Spinal cord (tissue), 10 donors: Measurements from ENCODE around the gene TMEFF2. TPM values are rescaled to one million over a fixed set of nuclear protein-coding genes. Genes with fewer than 3 reads are reported as not detected.
"Not testable (repeated sequence)": the region's sequence is repeated elsewhere in the genome, so short reads cannot be mapped to it uniquely, and the experiment has no call there.

ENCODE experiments used
- DNase-seq, 6 donors: peaks; one replicate each; pipeline versions ENCODE4 v3.0.0 to v3.0.0-alpha.2; 2013 to 2015; ENCODE audit warnings: low spot score in 6 of 6, low read depth in 4 of 6
- H3K27ac ChIP-seq: one replicate; pipeline ENCODE4 v1.5.1; 2013; ENCODE audit warnings: low read depth, low read length, control low read depth
- H3K27me3 ChIP-seq: one replicate; pipeline ENCODE4 v1.6.1; 2013; ENCODE audit warnings: low read length; ENCODE audit not compliant: control insufficient read depth, insufficient read depth
- H3K36me3 ChIP-seq: one replicate; pipeline ENCODE4 v1.6.1; 2013; ENCODE audit warnings: low read length; ENCODE audit not compliant: control insufficient read depth, insufficient read depth
- H3K4me1 ChIP-seq: one replicate; pipeline ENCODE4 v1.6.1; 2013; ENCODE audit warnings: low read length; ENCODE audit not compliant: control insufficient read depth, insufficient read depth
- H3K4me3 ChIP-seq: one replicate; pipeline ENCODE4 v1.5.1; 2013; ENCODE audit warnings: low read depth, low read length, control low read depth
- H3K9me3 ChIP-seq: one replicate; pipeline ENCODE4 v1.6.1; 2013; ENCODE audit warnings: low read length; ENCODE audit not compliant: control insufficient read depth, insufficient read depth
- WGBS: methylation state at CpG from one replicate; pipeline ENCODE4 v1.1.5; 2013; ENCODE audit warnings: missing lambda C conversion rate; ENCODE audit not compliant: insufficient coverage; 5-methylcytosine and 5-hydroxymethylcytosine counted together
- polyA plus RNA-seq, 2 donors: library from polyadenylated mRNA; unstranded; fragments of 120-200 nt; gene quantifications; one replicate each; pipeline ENCODE4 v1.2.1, GENCODE V29; 2013; ENCODE audit not compliant: insufficient read length in 2 of 2
- total RNA-seq, 2 donors: library from RNA; depleted of rRNA in 1 of 2; stranded (reverse); fragments of 120-200 nt in 1 of 2; fragments of >200 nt in 1 of 2; gene quantifications; one replicate each; pipeline versions ENCODE4 v1.2.3 to v1.2.4, GENCODE V29; 2013 to 2014
- donor health status: healthy.

TMEFF2 gene
- total and polyA plus RNA-seq, 4 donors = 14.0 to 85.6 (median 61.1) TPM

- no peaks in the 10 kb centered on the region for H3K4me1 ChIP-seq
- WGBS = no CpG with 5 or more reads among the region's 3 CpGs
- H3K27me3 ChIP-seq = no peaks in the 10 kb centered on the region
- H3K4me3 ChIP-seq = no peak overlapping the region
- no peak overlapping the region for H3K27ac ChIP-seq
- H3K36me3 ChIP-seq = no peaks in the 10 kb centered on the region
- DNase-seq = no peak
- H3K9me3 ChIP-seq = no peaks in the 10 kb centered on the region
Observed at GRCh38 chr2:192145496-192145895, 49.2 kb downstream of the TMEFF2 start.

GRCh38 chr2:192140236-192140839 is 54.4 kb downstream of the TMEFF2 start:
- Histone ChIP-seq H3K27ac (no peak overlapping the region), H3K9me3 (no peaks in the 10 kb centered on the region), H3K27me3 (no peaks in the 10 kb centered on the region), H3K36me3 (no peaks in the 10 kb centered on the region), H3K4me3 (no peak overlapping the region), H3K4me1 (no peaks in the 10 kb centered on the region)
- no peak for DNase-seq
- no CpG with 5 or more reads among the region's 7 CpGs for WGBS

GRCh38 chr2:192139813-192140212 is 54.9 kb downstream of the TMEFF2 start:
- Histone ChIP-seq H3K4me3 (no peak overlapping the region), H3K4me1 (no peaks in the 10 kb centered on the region), H3K9me3 (no peaks in the 10 kb centered on the region), H3K36me3 (no peaks in the 10 kb centered on the region), H3K27ac (no peak overlapping the region), H3K27me3 (no peaks in the 10 kb centered on the region)
- no peak for DNase-seq
- no CpG with 5 or more reads among the region's 1 CpG for WGBS

GRCh38 chr2:192137451-192137850 is 57.3 kb downstream of the TMEFF2 start:
- Histone ChIP-seq H3K27ac (no peak overlapping the region), H3K4me3 (no peak overlapping the region), H3K36me3 (no peaks in the 10 kb centered on the region), H3K27me3 (no peaks in the 10 kb centered on the region), H3K9me3 (no peaks in the 10 kb centered on the region), H3K4me1 (no peaks in the 10 kb centered on the region)
- DNase-seq = no peak
- 70% methylated on average over 1 of the region's 1 CpG for WGBS

- H3K27ac ChIP-seq, H3K4me1 ChIP-seq: not testable (repeated sequence)
- WGBS = 94% methylated on average over 6 of the region's 15 CpGs
Observed at GRCh38 chr2:192132604-192133003, 62.1 kb downstream of the TMEFF2 start.

GRCh38 chr2:192130312-192130711 is 64.4 kb downstream of the TMEFF2 start:
- 67% methylated on average over 1 of the region's 5 CpGs for WGBS
- not testable (repeated sequence) for H3K4me3 ChIP-seq, DNase-seq

More at GRCh38 chr2:192132604-192133003, 62.1 kb downstream of the TMEFF2 start:
- H3K9me3 ChIP-seq, DNase-seq, H3K36me3 ChIP-seq, H3K27me3 ChIP-seq, H3K4me3 ChIP-seq: not testable (repeated sequence)

GRCh38 chr2:192128655-192129054 is 66.1 kb downstream of the TMEFF2 start:
- no peaks in the 10 kb centered on the region for H3K9me3 ChIP-seq
- DNase-seq = peak in 2 of 6 donors; percentile 25 to 45
- peaks cover 4% of the 10 kb centered on the region for H3K4me1 ChIP-seq
- H3K36me3 ChIP-seq = no peaks in the 10 kb centered on the region
- no peaks in the 10 kb centered on the region for H3K27me3 ChIP-seq
- 29% methylated on average over 1 of the region's 4 CpGs for WGBS
- H3K27ac ChIP-seq = no peak overlapping the region
- no peak overlapping the region for H3K4me3 ChIP-seq

More at GRCh38 chr2:192130312-192130711, 64.4 kb downstream of the TMEFF2 start:
- not testable (repeated sequence) for H3K27ac ChIP-seq, H3K4me1 ChIP-seq, H3K36me3 ChIP-seq, H3K27me3 ChIP-seq, H3K9me3 ChIP-seq

GRCh38 chr2:192127434-192127833 is 67.3 kb downstream of the TMEFF2 start:
- no peak overlapping the region for H3K27ac ChIP-seq
- no peaks in the 10 kb centered on the region for H3K9me3 ChIP-seq
- no peak overlapping the region for H3K4me3 ChIP-seq
- WGBS = 100% methylated on average over 1 of the region's 2 CpGs
- H3K27me3 ChIP-seq = no peaks in the 10 kb centered on the region
- no peak for DNase-seq
- H3K4me1 ChIP-seq = peaks cover 4% of the 10 kb centered on the region
- no peaks in the 10 kb centered on the region for H3K36me3 ChIP-seq

GRCh38 chr2:192126912-192127311 is 67.8 kb downstream of the TMEFF2 start:
- Histone ChIP-seq H3K4me1 (peaks cover 4% of the 10 kb centered on the region), H3K9me3 (no peaks in the 10 kb centered on the region), H3K4me3 (no peak overlapping the region), H3K27me3 (no peaks in the 10 kb centered on the region), H3K27ac (no peak overlapping the region), H3K36me3 (no peaks in the 10 kb centered on the region)
- DNase-seq = no peak

GRCh38 chr2:192126426-192126825 is 68.3 kb downstream of the TMEFF2 start:
- WGBS = no CpG with 5 or more reads among the region's 1 CpG
- Histone ChIP-seq H3K4me1 (peaks cover 4% of the 10 kb centered on the region), H3K9me3 (no peaks in the 10 kb centered on the region), H3K27ac (no peak overlapping the region), H3K4me3 (no peak overlapping the region), H3K36me3 (no peaks in the 10 kb centered on the region), H3K27me3 (no peaks in the 10 kb centered on the region)
- DNase-seq = no peak
